Fibroblast of mammary gland (primary cell): ENCODE results near the gene REV1.

Experiments used
- DNase-seq: peaks from one replicate; pipeline ENCODE4 v3.0.0-alpha.2; 2010; ENCODE audit warnings: low read depth
- H3K4me3 ChIP-seq: 2 replicates; pipeline ENCODE4 v1.5.1; 2011; ENCODE audit warnings: low read depth, mild to moderate bottlenecking, low read length, moderate library complexity; ENCODE audit not compliant: control insufficient read depth
- TF ChIP-seq, protein P1 (sequence below): conservative IDR thresholded peaks from 2 replicates; pipeline ENCODE4 v1.5.1; 2011; ENCODE audit warnings: low read depth, low read length, inconsistent platforms; ENCODE audit not compliant: control insufficient read depth, insufficient read depth

The REV1 gene

DNA sequence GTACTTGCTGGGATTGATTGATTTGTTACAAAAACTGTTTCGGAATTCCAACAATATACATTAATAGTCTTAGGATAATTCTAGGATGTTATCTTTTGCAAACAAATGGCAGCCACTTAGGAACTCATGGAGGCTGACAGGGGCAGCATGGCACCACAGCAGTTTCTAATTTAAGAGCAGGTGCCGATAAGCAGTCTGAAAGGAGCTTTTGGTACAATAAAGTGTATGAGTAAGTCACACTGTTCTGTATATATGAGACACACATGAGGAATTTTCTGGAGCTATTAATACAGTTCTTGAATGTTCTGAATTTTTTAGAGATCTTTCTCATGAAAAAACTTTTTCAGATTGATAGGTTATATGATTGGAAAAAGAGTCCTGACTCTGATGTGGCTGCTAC lies 100.4 kb downstream of the REV1 start:
- peak; percentile 44 for DNase-seq
- no peak overlapping the region for H3K4me3 ChIP-seq
- TF ChIP-seq, protein P1, sequence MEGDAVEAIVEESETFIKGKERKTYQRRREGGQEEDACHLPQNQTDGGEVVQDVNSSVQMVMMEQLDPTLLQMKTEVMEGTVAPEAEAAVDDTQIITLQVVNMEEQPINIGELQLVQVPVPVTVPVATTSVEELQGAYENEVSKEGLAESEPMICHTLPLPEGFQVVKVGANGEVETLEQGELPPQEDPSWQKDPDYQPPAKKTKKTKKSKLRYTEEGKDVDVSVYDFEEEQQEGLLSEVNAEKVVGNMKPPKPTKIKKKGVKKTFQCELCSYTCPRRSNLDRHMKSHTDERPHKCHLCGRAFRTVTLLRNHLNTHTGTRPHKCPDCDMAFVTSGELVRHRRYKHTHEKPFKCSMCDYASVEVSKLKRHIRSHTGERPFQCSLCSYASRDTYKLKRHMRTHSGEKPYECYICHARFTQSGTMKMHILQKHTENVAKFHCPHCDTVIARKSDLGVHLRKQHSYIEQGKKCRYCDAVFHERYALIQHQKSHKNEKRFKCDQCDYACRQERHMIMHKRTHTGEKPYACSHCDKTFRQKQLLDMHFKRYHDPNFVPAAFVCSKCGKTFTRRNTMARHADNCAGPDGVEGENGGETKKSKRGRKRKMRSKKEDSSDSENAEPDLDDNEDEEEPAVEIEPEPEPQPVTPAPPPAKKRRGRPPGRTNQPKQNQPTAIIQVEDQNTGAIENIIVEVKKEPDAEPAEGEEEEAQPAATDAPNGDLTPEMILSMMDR: no peak

DNA sequence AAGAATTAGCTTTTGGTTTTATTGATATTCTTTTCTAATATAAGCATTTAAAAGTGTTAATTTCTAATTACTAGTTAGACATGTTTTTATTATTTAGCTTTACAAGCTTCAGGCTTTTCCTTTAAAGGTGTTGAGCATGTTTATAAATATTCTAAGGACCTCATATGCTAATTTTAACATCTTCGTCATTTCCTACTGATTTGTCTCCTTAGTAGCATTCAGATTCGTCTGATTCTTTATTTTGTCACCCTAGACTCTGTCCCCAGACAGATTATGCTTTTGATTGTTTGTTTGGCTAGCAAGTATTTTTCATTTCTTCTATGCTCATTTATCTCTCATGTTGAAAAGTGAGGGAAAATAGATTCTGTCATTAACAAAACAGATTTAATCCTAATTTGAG lies 100.9 kb downstream of the REV1 start:
- H3K4me3 ChIP-seq: no peak overlapping the region
- no peak for DNase-seq
- TF ChIP-seq, protein P1: no peak

DNA sequence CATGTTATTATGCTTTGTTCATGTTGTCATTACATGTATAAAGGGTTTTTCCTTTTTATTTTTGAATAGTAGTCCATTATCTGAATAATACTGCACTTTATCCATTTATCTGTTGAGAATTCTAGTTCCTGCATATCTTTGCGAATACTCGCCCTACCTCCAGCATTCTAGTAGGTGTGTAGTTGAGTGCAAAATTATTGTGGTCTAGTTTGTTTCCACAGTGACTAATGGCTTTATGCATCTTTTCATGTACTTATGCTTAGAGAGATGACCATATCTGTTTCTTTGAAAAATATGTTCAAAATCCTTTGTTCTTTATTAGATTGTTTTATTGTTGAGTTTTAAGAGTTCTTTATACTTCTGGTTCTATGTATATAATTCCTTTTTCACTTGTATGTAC lies 103.8 kb downstream of the REV1 start:
- DNase-seq: no peak
- no peak overlapping the region for H3K4me3 ChIP-seq
- TF ChIP-seq, protein P1: no peak

DNA sequence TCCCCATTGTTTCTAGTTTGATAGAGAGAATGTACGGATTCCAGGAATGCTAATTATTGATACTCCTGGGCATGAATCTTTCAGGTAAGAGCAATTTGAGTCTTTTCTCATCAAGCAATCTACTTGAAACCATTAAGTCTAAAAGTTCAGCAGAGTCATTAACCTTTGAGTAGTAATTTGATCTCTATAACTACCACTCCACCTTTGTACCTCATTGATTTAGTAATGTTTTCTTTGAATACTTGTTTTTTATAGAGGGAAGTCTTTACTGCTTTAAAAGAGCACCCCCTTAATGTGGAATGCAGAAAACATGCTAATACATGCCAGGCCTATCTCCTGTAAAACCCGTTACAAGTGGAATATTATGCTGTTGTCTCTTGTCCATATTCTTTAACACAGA lies 107.7 kb downstream of the REV1 start:
- no peak for DNase-seq
- TF ChIP-seq, protein P1: no peak
- no peak overlapping the region for H3K4me3 ChIP-seq

DNA sequence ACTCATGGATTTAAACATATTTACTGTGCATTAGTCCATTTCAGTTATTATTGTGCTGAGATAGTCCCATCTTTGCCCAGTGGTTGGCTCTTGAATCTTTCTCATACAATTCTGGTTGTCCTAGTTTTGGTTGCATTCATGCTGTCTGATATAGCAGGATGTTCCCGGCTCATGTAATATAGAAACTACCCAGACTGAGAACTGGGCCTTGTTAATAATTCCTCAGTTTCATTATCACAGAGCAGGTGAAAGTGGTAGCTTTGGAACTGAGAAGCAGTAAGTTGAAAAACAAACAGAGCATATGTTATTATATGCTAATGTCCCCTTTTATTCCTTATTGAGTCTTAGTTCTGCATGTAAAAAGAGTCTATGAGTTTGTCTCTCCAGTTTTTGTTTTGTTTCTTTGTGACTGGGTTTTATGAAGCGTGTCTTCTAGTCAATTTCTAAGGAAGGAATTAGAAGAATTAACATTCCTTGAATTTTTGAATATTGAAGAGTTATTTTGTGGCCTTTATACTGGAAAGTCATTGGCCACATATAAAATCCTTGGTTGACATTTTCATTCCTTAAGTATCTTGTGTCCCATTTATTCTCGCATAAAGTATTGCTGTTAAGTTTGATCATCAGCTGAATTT lies 109.3 kb downstream of the REV1 start:
- no peak overlapping the region for H3K4me3 ChIP-seq
- no peak for DNase-seq
- TF ChIP-seq, protein P1: no peak

DNA sequence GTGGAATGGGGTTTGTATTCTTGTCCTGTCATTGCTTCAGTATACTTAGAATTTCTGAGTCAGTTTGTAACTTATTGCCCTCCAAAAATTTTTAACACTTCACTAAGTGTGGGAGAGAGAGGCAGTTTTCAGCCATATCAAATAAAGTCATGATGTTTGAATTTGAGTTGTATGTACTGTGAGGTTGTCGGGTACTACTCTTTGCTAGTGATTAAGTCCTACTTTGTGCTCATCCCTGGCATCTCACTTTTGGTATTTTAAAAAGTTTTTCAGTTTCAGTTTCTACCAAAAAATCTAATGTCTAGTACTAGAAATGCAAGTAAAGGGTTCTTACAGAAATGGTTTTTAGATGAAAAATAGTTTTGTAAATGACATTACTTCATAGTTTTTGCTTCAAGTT lies 111.9 kb downstream of the REV1 start:
- H3K4me3 ChIP-seq: no peak overlapping the region
- no peak for DNase-seq
- TF ChIP-seq, protein P1: no peak
